NCI-H1694 treated with DMSO at 0.1 percent for 48 hours (cell line): ENCODE data around the gene CYP4F2.
A peak's percentile ranks its signal among the peaks of the same experiment; 100 is the strongest.
"Not testable (repeated sequence)": the region's sequence is repeated elsewhere in the genome, so short reads cannot be mapped to it uniquely, and the experiment has no call there.

Experiments used
- DNase-seq: peaks from one replicate; lab custom pipeline; 2025; lab: John Stamatoyannopoulos, UW

Gene CYP4F2

GRCh38 chr19:15846923-15847322 lies 51.0 kb downstream of the CYP4F2 start:
- DNase-seq, result no peak

GRCh38 chr19:15843894-15844222 lies 54.0 kb downstream of the CYP4F2 start:
- DNase-seq, result not testable (repeated sequence)

- DNase-seq, result no peak
Measured at GRCh38 chr19:15843203-15843893, 54.5 kb downstream of the CYP4F2 start.

GRCh38 chr19:15841875-15842569 lies 55.9 kb downstream of the CYP4F2 start:
- DNase-seq, result no peak

GRCh38 chr19:15840833-15841232 lies 57.0 kb downstream of the CYP4F2 start:
- no peak for DNase-seq

GRCh38 chr19:15839888-15840287 lies 58.0 kb downstream of the CYP4F2 start:
- not testable (repeated sequence) for DNase-seq

- DNase-seq, result no peak
Measured at GRCh38 chr19:15838351-15838750, 59.5 kb downstream of the CYP4F2 start.

GRCh38 chr19:15837221-15837731 lies 60.6 kb downstream of the CYP4F2 start:
- DNase-seq, result no peak

- peak; percentile 47 for DNase-seq
Measured at GRCh38 chr19:15836330-15837220, 61.3 kb downstream of the CYP4F2 start.

- DNase-seq, result not testable (repeated sequence)
Measured at GRCh38 chr19:15835565-15836329, 62.1 kb downstream of the CYP4F2 start.

GRCh38 chr19:15834232-15834631 lies 63.6 kb downstream of the CYP4F2 start:
- DNase-seq, result not testable (repeated sequence)

- DNase-seq, result no peak
Measured at GRCh38 chr19:15831626-15832025, 66.2 kb downstream of the CYP4F2 start.

- DNase-seq, result no peak
Measured at GRCh38 chr19:15829786-15830185, 68.1 kb downstream of the CYP4F2 start.

GRCh38 chr19:15829306-15829698 lies 68.6 kb downstream of the CYP4F2 start:
- DNase-seq, result no peak

GRCh38 chr19:15828611-15829305 lies 69.1 kb downstream of the CYP4F2 start:
- DNase-seq, result not testable (repeated sequence)

- DNase-seq, result no peak
Measured at GRCh38 chr19:15828121-15828610, 69.7 kb downstream of the CYP4F2 start.
